Prostate gland (tissue), 2 donors: ENCODE data around the gene FOXP1. TPM values are rescaled to one million over a fixed set of nuclear protein-coding genes. Genes with fewer than 3 reads are reported as not detected.
A peak's percentile ranks its signal among the peaks of the same experiment; 100 is the strongest.

Experiments used
- DNase-seq: peaks from one replicate; pipeline ENCODE4 v3.0.0-alpha.2; 2019; ENCODE audit warnings: low spot score
- H3K27ac ChIP-seq, 2 donors: fragments of 200-600 bp; sonication (generic); 2 replicates each; pipeline ENCODE4 v1.5.1; 2017 to 2019
- H3K27me3 ChIP-seq: fragments of 200-600 bp; sonication (generic); replicated peaks from 2 replicates; pipeline ENCODE4 v1.5.1; 2019; ENCODE audit not compliant: insufficient read depth
- H3K36me3 ChIP-seq, 2 donors: fragments of 200-600 bp; sonication (generic); 1 replicate in 1 of 2; 2 replicates in 1 of 2; pipeline versions ENCODE4 v1.5.1 to v1.8.1; 2017 to 2019
- H3K4me1 ChIP-seq: fragments of 200-600 bp; sonication (generic); replicated peaks from 2 replicates; pipeline ENCODE4 v1.5.1; 2019
- H3K4me3 ChIP-seq, 2 donors: fragments of 200-600 bp; sonication (generic); 2 replicates each; pipeline ENCODE4 v1.5.1; 2017 to 2019
- H3K9me3 ChIP-seq: fragments of 200-600 bp; sonication (generic); 2 replicates; pipeline ENCODE4 v1.5.1; 2017
- CTCF ChIP-seq, 4 experiments: fragments of 200-600 bp in 2 of 4; fragments of 450-650 bp in 2 of 4; sonication (generic) in 2 of 4; IDR thresholded peaks; 1 replicate in 3 of 4; 2 replicates in 1 of 4; pipeline ENCODE4 v1.5.1; 2016 to 2019; ENCODE audit warnings: antibody characterized with exemption in 4 of 4, mild to moderate bottlenecking in 2 of 4, moderate library complexity in 2 of 4
- POLR2A ChIP-seq: fragments of 450-650 bp; IDR thresholded peaks from one replicate; pipeline ENCODE4 v1.6.1; 2016; ENCODE audit warnings: antibody characterized with exemption, mild to moderate bottlenecking
- POLR2AphosphoS5 ChIP-seq: sonication (generic); formaldehyde crosslinking; IDR thresholded peaks from one replicate; pipeline ENCODE4 v1.6.1; 2017; ENCODE audit warnings: antibody characterized with exemption
- WGBS: methylation state at CpG from one replicate; pipeline ENCODE4 v1.1.5; 2018; 5-methylcytosine and 5-hydroxymethylcytosine counted together
- intact Hi-C: fragments of 100-400 bp; cut with DNase I; formaldehyde crosslinking; loops from one replicate; pipeline ENCODE4 v1.14.2; 2022
- total RNA-seq, 2 donors: library from RNA; depleted of rRNA; stranded (reverse); fragments of >200 nt; gene quantifications; one replicate each; pipeline ENCODE4 v1.1.0, GENCODE V29; 2016

FOXP1 gene
- total RNA-seq, 2 donors from 2014 or later, result 133 to 156 TPM

GRCh38 chr3:71134521-71134920, 449.0 kb downstream of the FOXP1 start:
- no peaks in the 10 kb centered on the region for H3K36me3 ChIP-seq
- no peaks in the 10 kb centered on the region for H3K9me3 ChIP-seq
- peaks cover 32% of the 10 kb centered on the region for H3K4me1 ChIP-seq
- WGBS, result 48% methylated on average over 2 of the region's 2 CpGs
- TF ChIP-seq POLR2A (no peak), POLR2AphosphoS5 (no peak), CTCF (IDR thresholded peaks at IDR 0.05) (no peak)
- intact Hi-C loops, result no loop called here
- H3K27me3 ChIP-seq, result no peaks in the 10 kb centered on the region
- no peak overlapping the region for H3K4me3 ChIP-seq
- H3K27ac ChIP-seq, result peak overlapping the region; percentile 68 to 76
- no peak for DNase-seq

GRCh38 chr3:71133865-71134264, 449.7 kb downstream of the FOXP1 start:
- no peak overlapping the region for H3K4me3 ChIP-seq
- intact Hi-C loops, result no loop called here
- H3K4me1 ChIP-seq, result peaks cover 32% of the 10 kb centered on the region
- no peaks in the 10 kb centered on the region for H3K27me3 ChIP-seq
- 52% methylated on average over 4 of the region's 4 CpGs for WGBS
- H3K9me3 ChIP-seq, result no peaks in the 10 kb centered on the region
- peak overlapping the region; percentile 44 to 76 for H3K27ac ChIP-seq
- DNase-seq, result no peak
- no peaks in the 10 kb centered on the region for H3K36me3 ChIP-seq
- TF ChIP-seq POLR2A (no peak), CTCF (IDR thresholded peaks at IDR 0.05) (no peak), POLR2AphosphoS5 (no peak)

GRCh38 chr3:71132995-71133730, 450.4 kb downstream of the FOXP1 start:
- WGBS, result 69% methylated on average over 8 of the region's 8 CpGs
- H3K9me3 ChIP-seq, result no peaks in the 10 kb centered on the region
- H3K4me1 ChIP-seq, result peaks cover 32% of the 10 kb centered on the region
- H3K27ac ChIP-seq, result peak overlapping the region; percentile 44 to 76
- peak; percentile 31 for DNase-seq
- no peaks in the 10 kb centered on the region for H3K36me3 ChIP-seq
- intact Hi-C loops, result no loop called here
- no peak for TF ChIP-seq CTCF (IDR thresholded peaks at IDR 0.05)
- TF ChIP-seq POLR2AphosphoS5, result peak; percentile 39
- no peak overlapping the region for H3K4me3 ChIP-seq
- H3K27me3 ChIP-seq, result no peaks in the 10 kb centered on the region

- WGBS, result 34% methylated on average over 10 of the region's 10 CpGs
- H3K27ac ChIP-seq, result peak overlapping the region; percentile 82 to 88
Measured at GRCh38 chr3:71131375-71132314, 451.9 kb downstream of the FOXP1 start.

More at GRCh38 chr3:71131375-71132314, 451.9 kb downstream of the FOXP1 start:
- Histone ChIP-seq H3K4me1 (peaks cover 36% of the 10 kb centered on the region), H3K36me3 (no peaks in the 10 kb centered on the region), H3K9me3 (no peaks in the 10 kb centered on the region), H3K27me3 (no peaks in the 10 kb centered on the region), H3K4me3 (peak overlapping the region; percentile 29 to 39)
- no peak for DNase-seq
- intact Hi-C loops, result no loop called here
- TF ChIP-seq POLR2AphosphoS5 (no peak), POLR2A (no peak), CTCF (IDR thresholded peaks at IDR 0.05) (no peak)
